PC-9 (cell line): Measurements from ENCODE around the gene B3GNT7. TPM values are rescaled to one million over a fixed set of nuclear protein-coding genes. Genes with fewer than 3 reads are reported as not detected.

Source experiments
- BruUV-seq: library from RNA; stranded (reverse); fragments of 400-500 nt; replicated peaks from 2 replicates; lab custom pipeline; 2021; lab: Mats Ljungman, UMichigan
- CTCF ChIA-PET: fragments of 300-600 bp; sonication (Branson Sonifier 250); formaldehyde crosslinking; loops from one replicate; lab custom pipeline; 2022; ENCODE audit warnings: antibody characterized with exemption; lab: Charles Lee
- POLR2A ChIA-PET: fragments of 300-600 bp; sonication (Branson Sonifier 250); formaldehyde crosslinking; loops from one replicate; lab custom pipeline; 2022; ENCODE audit warnings: antibody characterized with exemption; ENCODE audit not compliant: unreplicated experiment; lab: Charles Lee
- DNase-seq, 2 experiments: peaks; one replicate each; pipeline versions ENCODE4 v3.0.0 to v3.0.0-alpha.2; 2015 to 2022; ENCODE audit warnings: mixed read lengths in 1 of 2
- H2AFZ ChIP-seq: fragments of 200-600 bp; sonication (generic); 2 replicates; pipeline ENCODE4 v1.8.1; 2017; ENCODE audit warnings: antibody characterized with exemption
- H3F3A ChIP-seq: fragments of 200-600 bp; sonication (generic); 2 replicates; pipeline ENCODE4 v1.8.1; 2017; ENCODE audit warnings: antibody characterized with exemption, mild to moderate bottlenecking, low read depth; ENCODE audit not compliant: insufficient read depth
- H3K27ac ChIP-seq: fragments of 200-600 bp; sonication (generic); 2 replicates; pipeline ENCODE4 v1.6.1; 2016; ENCODE audit warnings: mixed run types
- H3K27me3 ChIP-seq: fragments of 200-600 bp; sonication (generic); 2 replicates; pipeline ENCODE4 v1.6.1; 2016; ENCODE audit warnings: low read depth, mixed run types; ENCODE audit not compliant: insufficient read depth
- H3K36me3 ChIP-seq: fragments of 200-600 bp; sonication (generic); 2 replicates; pipeline ENCODE4 v1.6.1; 2016; ENCODE audit warnings: low read depth, mixed run types
- H3K4me1 ChIP-seq: fragments of 200-600 bp; sonication (generic); replicated peaks from 2 replicates; pipeline ENCODE4 v1.6.1; 2016; ENCODE audit warnings: mixed run types; ENCODE audit not compliant: insufficient read depth
- H3K4me2 ChIP-seq: fragments of 200-600 bp; sonication (generic); 2 replicates; pipeline ENCODE4 v1.6.1; 2017; ENCODE audit warnings: mixed run types
- H3K4me3 ChIP-seq: fragments of 200-600 bp; sonication (generic); 2 replicates; pipeline ENCODE4 v1.6.1; 2016; ENCODE audit warnings: mixed run types
- H3K79me2 ChIP-seq: fragments of 200-600 bp; sonication (generic); 2 replicates; pipeline ENCODE4 v1.6.1; 2017; ENCODE audit warnings: low read depth, mixed run types
- H3K9me2 ChIP-seq: fragments of 200-600 bp; sonication (generic); 2 replicates; pipeline ENCODE4 v1.8.1; 2017; ENCODE audit warnings: mild to moderate bottlenecking; ENCODE audit not compliant: insufficient read depth
- H3K9me3 ChIP-seq: fragments of 200-600 bp; sonication (generic); 2 replicates; pipeline ENCODE4 v1.8.1; 2016; ENCODE audit warnings: low read depth; ENCODE audit not compliant: insufficient read depth
- H4K20me1 ChIP-seq: fragments of 200-600 bp; sonication (generic); 2 replicates; pipeline ENCODE4 v1.8.1; 2017; ENCODE audit not compliant: insufficient read depth
- CTCF ChIP-seq: fragments of 200-600 bp; sonication (generic); conservative IDR thresholded peaks from 2 replicates; pipeline ENCODE4 v1.6.1; 2017; ENCODE audit warnings: mixed run types, antibody characterized with exemption, mild to moderate bottlenecking, moderate library complexity
- EZH2 ChIP-seq: fragments of 200-600 bp; sonication (generic); IDR thresholded peaks from 2 replicates; pipeline ENCODE4 v1.8.0; 2017; ENCODE audit warnings: antibody characterized with exemption, low read depth
- intact Hi-C: fragments of 100-400 bp; cut with micrococcal nuclease; formaldehyde crosslinking; loops from one replicate; pipeline ENCODE4 v1.10.0; 2022; ENCODE audit not compliant: unreplicated experiment
- total RNA-seq: library from RNA; stranded (reverse); gene quantifications from 2 replicates; pipeline ENCODE4 v1.2.3, GENCODE V29; 2021

The B3GNT7 gene
- total RNA-seq, 1 experiment from 2014 or later, result 14.0 TPM

- no peak for TF ChIP-seq EZH2
- no peak for TF ChIP-seq CTCF
- Histone ChIP-seq H3K27ac (peak overlapping the region; percentile 59), H3F3A (peaks cover 10% of the 10 kb centered on the region), H3K4me2 (peak overlapping the region; percentile 72), H4K20me1 (no peaks in the 10 kb centered on the region), H3K9me3 (no peaks in the 10 kb centered on the region), H3K79me2 (peaks cover 9% of the 10 kb centered on the region), H2AFZ (no peak overlapping the region), H3K36me3 (no peaks in the 10 kb centered on the region), H3K4me1 (peaks cover 42% of the 10 kb centered on the region), H3K4me3 (peak overlapping the region; percentile 69; the same call in 1 of the 2 replicates), H3K9me2 (no peaks in the 10 kb centered on the region), H3K27me3 (no peaks in the 10 kb centered on the region)
- POLR2A ChIA-PET, result interaction anchor here (0.5 to 0.7 kb wide), 2 partner anchors 33 to 280 kb away, joined by 3 to 18 read pairs; no protein-coding TSS in a partner anchor
- CTCF ChIA-PET, result interaction anchor here (0.6 to 0.7 kb wide), 2 partner anchors 75 to 304 kb away, joined by 8 to 9 read pairs; no protein-coding TSS in a partner anchor
- intact Hi-C loops, result loop anchor here (5.0 kb wide), 1 partner anchor 50 kb away; no protein-coding TSS in a partner anchor
- peak; percentile 26 to 75 for DNase-seq
- TSS peak; percentile 18 for BruUV-seq
These were observed 1.8 kb downstream of the B3GNT7 start for GRCh38 chr2:231397011-231397927.

- DNase-seq, result no peak
- ChIA-PET CTCF (no interaction called here), POLR2A (no interaction called here)
- no peak for TF ChIP-seq CTCF
- no peak for TF ChIP-seq EZH2
- Histone ChIP-seq H3K79me2 (peaks cover 9% of the 10 kb centered on the region), H3K4me1 (peaks cover 42% of the 10 kb centered on the region), H3K27ac (0 out of 2 replicates have a peak overlapping the region, but pooled peaks have one; percentile 59), H2AFZ (no peak overlapping the region), H3K9me3 (no peaks in the 10 kb centered on the region), H3K36me3 (no peaks in the 10 kb centered on the region), H3K9me2 (no peaks in the 10 kb centered on the region), H3K4me2 (no peak overlapping the region), H3F3A (peaks cover 10% of the 10 kb centered on the region), H3K27me3 (no peaks in the 10 kb centered on the region), H4K20me1 (no peaks in the 10 kb centered on the region), H3K4me3 (no peak overlapping the region)
- intact Hi-C loops, result loop anchor here (5.0 kb wide), 1 partner anchor 51 kb away; no protein-coding TSS in a partner anchor
- BruUV-seq, result no TSS peak
These were observed 2.4 kb downstream of the B3GNT7 start for GRCh38 chr2:231397928-231398294.

GRCh38 chr2:231398585-231398984, 3.1 kb downstream of the B3GNT7 start:
- no peak for DNase-seq
- H3K4me3 ChIP-seq, result no peak overlapping the region
- peaks cover 42% of the 10 kb centered on the region for H3K4me1 ChIP-seq
- H3K9me3 ChIP-seq, result no peaks in the 10 kb centered on the region
- TF ChIP-seq CTCF, result no peak
- no peak for TF ChIP-seq EZH2
- ChIA-PET POLR2A (no interaction called here), CTCF (no interaction called here)
- H3F3A ChIP-seq, result peaks cover 10% of the 10 kb centered on the region
- no peak overlapping the region for H3K4me2 ChIP-seq
- H3K27ac ChIP-seq, result 0 out of 2 replicates have a peak overlapping the region, but pooled peaks have one; percentile 76
- peaks cover 9% of the 10 kb centered on the region for H3K79me2 ChIP-seq
- intact Hi-C loops, result loop anchor here (5.0 kb wide), 1 partner anchor 51 kb away; no protein-coding TSS in a partner anchor
- no peaks in the 10 kb centered on the region for H3K9me2 ChIP-seq
- no TSS peak for BruUV-seq
- no peaks in the 10 kb centered on the region for H4K20me1 ChIP-seq
- H3K27me3 ChIP-seq, result no peaks in the 10 kb centered on the region
- no peaks in the 10 kb centered on the region for H3K36me3 ChIP-seq
- H2AFZ ChIP-seq, result no peak overlapping the region
